IMR-90 (cell line): Measurements from ENCODE around the gene MTFR2. TPM values are rescaled to one million over a fixed set of nuclear protein-coding genes. Genes with fewer than 3 reads are reported as not detected.

Experiments
- ATAC-seq: fragments of 200-7000 bp; cut with Tn5 transposase; 2 replicates; pipeline ENCODE4 v1.9.1; 2020; ENCODE audit warnings: low read depth, mild to moderate bottlenecking, moderate library complexity
- BruUV-seq: library from RNA; stranded (reverse); fragments of 400-500 nt; replicated peaks from 2 replicates; lab custom pipeline; 2021; lab: Mats Ljungman, UMichigan
- CTCF ChIA-PET: fragments of 300-600 bp; formaldehyde crosslinking; extraction: SDS; loops from one replicate; lab custom pipeline; 2021; ENCODE audit warnings: antibody characterized with exemption; lab: Yijun Ruan, JAX
- POLR2A ChIA-PET: fragments of 300-600 bp; sonication (Branson Sonifier 250); formaldehyde crosslinking; loops from one replicate; lab custom pipeline; 2022; ENCODE audit warnings: antibody characterized with exemption; ENCODE audit not compliant: unreplicated experiment; lab: Charles Lee
- DNase-seq: peaks from one replicate; pipeline ENCODE4 v3.0.0; 2013
- H2AFZ ChIP-seq: replicated peaks from 2 replicates; pipeline ENCODE3; 2013; ENCODE audit warnings: low read length, mild to moderate bottlenecking; ENCODE audit not compliant: poor library complexity
- H2AK5ac ChIP-seq: 2 replicates; pipeline ENCODE4 v1.6.1; 2013; ENCODE audit warnings: low read depth, low read length, inconsistent platforms
- H2AK9ac ChIP-seq: replicated peaks from 2 replicates; pipeline ENCODE3; 2013; ENCODE audit warnings: mild to moderate bottlenecking, low read depth, low read length, moderate library complexity; ENCODE audit not compliant: poor library complexity
- H2BK120ac ChIP-seq: 2 replicates; pipeline ENCODE4 v1.6.1; 2013; ENCODE audit warnings: low read depth, low read length, inconsistent platforms
- H2BK15ac ChIP-seq: 3 replicates; pipeline ENCODE4 v1.6.1; 2013; ENCODE audit warnings: low read depth, low read length, inconsistent platforms
- H2BK20ac ChIP-seq: 2 replicates; pipeline ENCODE4 v1.6.1; 2013; ENCODE audit warnings: low read depth, mild to moderate bottlenecking, inconsistent platforms, low read length, moderate library complexity
- H2BK5ac ChIP-seq: 2 replicates; pipeline ENCODE4 v1.6.1; 2013; ENCODE audit warnings: mild to moderate bottlenecking, low read depth, low read length, inconsistent platforms; ENCODE audit not compliant: poor library complexity, severe bottlenecking
- H3K14ac ChIP-seq: replicated peaks from 2 replicates; pipeline ENCODE4 v1.6.1; 2013; ENCODE audit warnings: low read depth, low read length, inconsistent platforms
- H3K18ac ChIP-seq: 2 replicates; pipeline ENCODE4 v1.6.1; 2013; ENCODE audit warnings: low read depth, low read length, control low read depth
- H3K23ac ChIP-seq: 2 replicates; pipeline ENCODE4 v1.6.1; 2013; ENCODE audit warnings: low read depth, low read length, inconsistent platforms
- H3K27ac ChIP-seq: 2 replicates; pipeline ENCODE4 v1.5.1; 2013; ENCODE audit warnings: mild to moderate bottlenecking, control low read depth, low read length; ENCODE audit not compliant: insufficient read depth
- H3K27me3 ChIP-seq: 2 replicates; pipeline ENCODE4 v1.6.1; 2013; ENCODE audit warnings: low read length; ENCODE audit not compliant: control insufficient read depth, insufficient read depth
- H3K36me3 ChIP-seq: 2 replicates; pipeline ENCODE4 v1.6.1; 2013; ENCODE audit warnings: low read length, mixed read lengths; ENCODE audit not compliant: control insufficient read depth, insufficient read depth
- H3K4ac ChIP-seq: 2 replicates; pipeline ENCODE4 v1.6.1; 2013; ENCODE audit warnings: low read depth, low read length, inconsistent platforms
- H3K4me1 ChIP-seq: 2 replicates; pipeline ENCODE4 v1.6.1; 2013; ENCODE audit warnings: low read length, mixed read lengths; ENCODE audit not compliant: control insufficient read depth, insufficient read depth
- H3K4me2 ChIP-seq: 2 replicates; pipeline ENCODE4 v1.6.1; 2013; ENCODE audit warnings: low read depth, mild to moderate bottlenecking, control low read depth, low read length, moderate library complexity
- H3K4me3 ChIP-seq: 2 replicates; pipeline ENCODE4 v1.5.1; 2013; ENCODE audit warnings: low read depth, mild to moderate bottlenecking, control low read depth, low read length, moderate library complexity; ENCODE audit not compliant: insufficient read depth
- H3K56ac ChIP-seq: 2 replicates; pipeline ENCODE4 v1.6.1; 2013; ENCODE audit warnings: low read length, inconsistent platforms; ENCODE audit not compliant: insufficient read depth; ENCODE audit errors: extremely low read depth
- H3K79me1 ChIP-seq, 2 experiments: 2 replicates each; pipeline ENCODE4 v1.6.1; 2013; ENCODE audit warnings: low read length in 2 of 2, inconsistent platforms in 1 of 2, low read depth in 1 of 2
- H3K9ac ChIP-seq: 2 replicates; pipeline ENCODE4 v1.6.1; 2013; ENCODE audit warnings: low read depth, low read length, control low read depth
- H3K9me1 ChIP-seq: 2 replicates; pipeline ENCODE4 v1.6.1; 2013; ENCODE audit warnings: low read length, inconsistent platforms; ENCODE audit not compliant: insufficient read depth
- H3K9me3 ChIP-seq: 2 replicates; pipeline ENCODE4 v1.6.1; 2013; ENCODE audit warnings: low read length; ENCODE audit not compliant: control insufficient read depth, insufficient read depth
- H4K20me1 ChIP-seq: 2 replicates; pipeline ENCODE4 v1.6.1; 2013; ENCODE audit warnings: low read length, inconsistent platforms; ENCODE audit not compliant: insufficient read depth
- H4K5ac ChIP-seq: 2 replicates; pipeline ENCODE4 v1.6.1; 2013; ENCODE audit warnings: mild to moderate bottlenecking, low read depth, low read length, control low read depth
- H4K8ac ChIP-seq, 2 experiments: 2 replicates each; pipeline ENCODE4 v1.6.1; 2013; ENCODE audit warnings: low read depth in 2 of 2, low read length in 2 of 2, control low read depth in 1 of 2, inconsistent platforms in 1 of 2
- H4K91ac ChIP-seq: 2 replicates; pipeline ENCODE4 v1.6.1; 2013; ENCODE audit warnings: low read depth, low read length, inconsistent platforms; ENCODE audit not compliant: insufficient read depth
- CEBPB ChIP-seq: IDR thresholded peaks from 2 replicates; pipeline ENCODE4 v1.6.1; 2012; ENCODE audit warnings: low read depth, low read length, improper control_type of control experiment
- FOS ChIP-seq: fragments of 150-350 bp; IDR thresholded peaks from 2 replicates; pipeline ENCODE4 v1.6.1; 2016; ENCODE audit warnings: low read depth, low read length
- SMC3 ChIP-seq: fragments of 150-350 bp; IDR thresholded peaks from 2 replicates; pipeline ENCODE4 v1.6.1; 2016; ENCODE audit warnings: low read depth, mild to moderate bottlenecking, antibody characterized with exemption, low read length, moderate library complexity
- whole genome bisulfite sequencing, 2 experiments: methylation state at CpG; one replicate each; pipeline versions ENCODE4 v1.1.5 to v1.1.7; 2013; ENCODE audit warnings: missing lambda C conversion rate in 2 of 2; ENCODE audit not compliant: insufficient read length in 1 of 2; ENCODE audit errors: extremely low coverage in 2 of 2; 5-methylcytosine and 5-hydroxymethylcytosine counted together
- dilution Hi-C: fragments of 300-500 bp; cut with HindIII; formaldehyde crosslinking; loops from one replicate; pipeline ENCODE4 v1.14.3; 2018; ENCODE audit warnings: low sequenced_read_pairs; ENCODE audit not compliant: unreplicated experiment
- in situ Hi-C: fragments of 300-500 bp; cut with MboI; formaldehyde crosslinking; loops from 3 replicates; pipeline ENCODE4 v1.14.3; 2019; ENCODE audit warnings: low sequenced_read_pairs, inconsistent platforms, mixed read lengths
- intact Hi-C: fragments of 100-400 bp; cut with micrococcal nuclease; formaldehyde crosslinking; loops from 2 replicates; pipeline ENCODE4 v1.10.0; 2022
- polyA plus RNA-seq, 3 experiments: library from polyadenylated mRNA; depleted of rRNA; stranded (reverse); fragments of >200 nt; gene quantifications; 2 replicates each; pipeline ENCODE4 v1.2.3, GENCODE V29; 2012; ENCODE audit warnings: low replicate concordance in 1 of 3
- total RNA-seq: library from RNA; depleted of rRNA; stranded (reverse); fragments of >200 nt; gene quantifications from 2 replicates; pipeline ENCODE4 v1.2.3, GENCODE V29; 2012

Gene MTFR2
- total and polyA plus RNA-seq, 2 of the 4 experiments (the other 2 are of a cell fraction): 0.72 to 7.2 TPM

DNA sequence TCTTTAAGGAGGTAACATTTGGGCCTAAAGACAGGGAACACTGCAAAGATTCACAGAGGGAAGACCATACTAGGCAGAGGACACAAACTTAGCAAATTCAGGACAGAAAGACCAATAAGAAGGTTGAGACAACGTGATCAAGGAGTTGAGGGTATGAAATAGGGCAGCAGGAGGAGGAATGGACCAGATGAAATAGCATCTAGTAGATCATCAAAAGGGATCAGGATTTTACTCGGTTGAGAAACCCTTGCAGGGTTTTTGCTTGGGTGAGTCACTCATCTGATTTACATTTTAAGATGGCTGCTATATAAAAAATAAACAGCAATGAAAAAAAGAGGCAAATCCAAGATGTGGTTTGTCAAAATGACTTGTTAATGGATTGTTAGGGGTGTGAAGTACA, 34.8 kb upstream of the MTFR2 start:
- peak overlapping the region; percentile 95 for H3K4me2 ChIP-seq
- intact Hi-C loops: loop anchor here (5.0 kb wide), 1 partner anchor 507 kb away; the partner anchor contains the start of gene MAP3K5
- BruUV-seq: no TSS peak

More for the DNA sequence above, 34.8 kb upstream of the MTFR2 start:
- in situ Hi-C loops: loop anchor here (25.0 kb wide), 1 partner anchor 502 kb away; the partner anchor contains the start of gene MAP3K5
- Histone ChIP-seq H3K9ac (no peak overlapping the region; the same call in 1 of the 2 replicates), H4K20me1 (peaks cover 96% of the 10 kb centered on the region), H2AK5ac (peak overlapping the region; percentile 42; the same call in 1 of the 2 replicates), H3K56ac (no peak overlapping the region), H4K91ac (peak overlapping the region; percentile 42; the same call in 1 of the 2 replicates), H3K4ac (peak overlapping the region; percentile 48; the same call in 1 of the 2 replicates), H3K27ac (peak overlapping the region; percentile 58; the same call in 1 of the 2 replicates), H2AFZ (peak overlapping the region; percentile 23), H4K8ac (peak overlapping the region in 1 of 2 experiments; percentile 15; a peak in 1 of 4 replicates), H3K14ac (peak overlapping the region; percentile 96), H3K4me3 (no peak overlapping the region), H3K23ac (peak overlapping the region; percentile 93), H3K9me3 (no peaks in the 10 kb centered on the region), H3K4me1 (peaks cover 8% of the 10 kb centered on the region), H2BK120ac (no peak overlapping the region), H3K27me3 (no peaks in the 10 kb centered on the region), H3K9me1 (peaks cover 9% of the 10 kb centered on the region), H3K79me1 (peaks cover 0 to 27% of the 10 kb centered on the region in 2 experiments; a peak in 3 of 4 replicates), H2BK20ac (no peak overlapping the region), H2BK15ac (no peak overlapping the region), H2AK9ac (no peak overlapping the region), H3K36me3 (peaks cover 8% of the 10 kb centered on the region), H3K18ac (peak overlapping the region; percentile 68; the same call in 1 of the 2 replicates), H2BK5ac (peak overlapping the region; percentile 80), H4K5ac (0 out of 2 replicates have a peak overlapping the region, but pooled peaks have one; percentile 38)
- 0% methylated on average over 1 of the region's 2 CpGs; no CpG with 5 or more reads in 1 of the 2 experiments for WGBS, 2 experiments
- TF ChIP-seq CEBPB: peak; percentile 52; the same call in 1 of the 2 replicates
- no peak for TF ChIP-seq SMC3
- peak; percentile 75; the same call in 1 of the 2 replicates for TF ChIP-seq FOS
- POLR2A ChIA-PET: interaction anchor here (0.6 kb wide), 1 partner anchor 60 kb away, joined by 5 read pairs; no protein-coding TSS in a partner anchor
- ATAC-seq: no peak
- dilution Hi-C loops: no loop called here
- DNase-seq: peak; percentile 77
- CTCF ChIA-PET: no interaction called here
